Umbilical cord (tissue), 2 donors: ENCODE results near the gene RIBC2. TPM values are rescaled to one million over a fixed set of nuclear protein-coding genes. Genes with fewer than 3 reads are reported as not detected.

Experiments
- DNase-seq: peaks from one replicate; pipeline ENCODE4 v3.0.0-alpha.2; 2015; ENCODE audit warnings: low spot score
- total RNA-seq: library from RNA; depleted of rRNA; stranded (reverse); fragments of >200 nt; gene quantifications from one replicate; pipeline ENCODE4 v1.2.3, GENCODE V29; 2014; ENCODE audit warnings: low replicate concordance; ENCODE audit not compliant: insufficient read depth

The RIBC2 gene
- total RNA-seq, 1 donor from 2014 or later = not detected

DNA sequence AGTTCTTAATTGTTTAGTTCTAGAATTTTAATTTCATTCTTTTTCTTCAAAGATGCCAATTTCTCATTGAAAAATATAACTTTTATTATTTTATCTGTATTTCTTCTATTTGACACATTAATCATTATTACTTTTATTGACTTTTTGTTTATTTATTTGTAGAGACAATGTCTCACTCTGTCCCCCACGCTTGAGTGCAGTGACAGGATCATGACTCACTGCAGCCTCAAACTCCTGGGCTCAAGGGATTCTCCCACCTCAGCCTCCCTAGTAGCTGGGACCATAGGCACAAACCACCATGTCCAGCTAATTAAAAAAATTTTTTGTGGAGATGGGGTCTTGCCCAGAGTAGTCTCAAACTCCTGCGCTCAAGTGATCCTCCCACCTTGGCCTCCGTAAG, 58.9 kb downstream of the RIBC2 start:
- DNase-seq = no peak

DNA sequence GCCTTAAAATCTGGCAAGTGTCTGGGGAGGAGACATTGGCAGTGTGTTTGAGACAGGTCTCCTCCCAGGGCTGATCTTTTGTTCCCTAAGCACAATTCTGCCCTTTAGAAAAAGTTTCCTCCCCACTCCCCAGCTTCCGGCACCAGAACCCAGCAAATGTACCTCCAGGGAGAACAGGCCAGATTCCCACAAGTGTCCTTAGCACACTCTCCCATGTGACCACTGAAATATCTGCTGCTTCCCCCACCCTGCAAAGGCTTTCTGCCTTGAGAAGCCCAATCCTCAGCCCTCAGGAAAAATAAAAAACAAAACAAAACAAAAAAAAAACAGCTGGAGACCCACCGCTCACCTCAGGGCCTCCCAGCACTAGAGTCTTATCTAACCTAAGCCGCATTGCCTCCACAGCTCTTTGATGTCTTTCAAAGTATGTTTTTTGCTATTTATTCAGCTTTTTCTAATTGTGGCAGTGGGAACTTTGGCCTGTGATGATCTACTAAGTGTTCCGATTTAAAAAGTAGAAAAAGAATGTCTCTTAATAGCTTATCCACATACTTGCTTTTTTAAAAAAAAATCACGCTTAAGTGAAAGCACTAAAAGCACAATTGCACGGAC, 60.2 kb downstream of the RIBC2 start:
- DNase-seq = peak; percentile 52

DNA sequence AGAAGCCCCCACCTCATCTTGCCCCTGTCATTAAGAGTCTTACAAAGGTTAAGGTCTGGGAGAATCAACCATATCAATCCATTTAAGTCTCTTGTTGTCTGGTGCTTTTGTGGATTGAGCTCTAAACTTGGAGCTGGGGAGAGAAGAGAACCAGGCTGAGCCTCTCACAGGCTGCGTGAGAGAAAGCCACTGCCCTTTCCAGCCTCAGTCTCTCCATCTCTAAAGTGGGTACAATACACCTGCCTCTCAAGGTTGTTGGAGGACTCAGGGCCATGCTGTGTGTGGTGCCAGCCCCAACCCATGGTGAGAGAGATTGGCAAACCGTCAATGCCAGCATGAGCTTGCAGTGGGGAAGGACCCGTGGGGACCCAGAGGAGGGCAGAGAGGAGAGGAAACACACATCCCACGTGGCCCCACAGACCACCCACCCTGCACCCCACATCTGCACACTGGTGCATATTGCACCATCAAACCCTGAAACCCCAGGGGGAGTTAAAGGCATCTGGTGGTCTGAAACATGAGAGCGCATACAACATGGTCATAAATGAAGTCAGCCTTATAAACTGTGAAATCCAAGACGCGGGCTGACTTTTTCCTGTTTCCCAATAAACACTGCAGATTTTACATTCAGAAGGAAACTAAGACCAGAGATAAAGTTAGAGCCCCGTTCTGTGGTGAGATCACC, 61.7 kb downstream of the RIBC2 start:
- no peak for DNase-seq

- DNase-seq = no peak
These were observed 62.5 kb downstream of the RIBC2 start for GRCh38 chr22:45475851-45476514.

DNA sequence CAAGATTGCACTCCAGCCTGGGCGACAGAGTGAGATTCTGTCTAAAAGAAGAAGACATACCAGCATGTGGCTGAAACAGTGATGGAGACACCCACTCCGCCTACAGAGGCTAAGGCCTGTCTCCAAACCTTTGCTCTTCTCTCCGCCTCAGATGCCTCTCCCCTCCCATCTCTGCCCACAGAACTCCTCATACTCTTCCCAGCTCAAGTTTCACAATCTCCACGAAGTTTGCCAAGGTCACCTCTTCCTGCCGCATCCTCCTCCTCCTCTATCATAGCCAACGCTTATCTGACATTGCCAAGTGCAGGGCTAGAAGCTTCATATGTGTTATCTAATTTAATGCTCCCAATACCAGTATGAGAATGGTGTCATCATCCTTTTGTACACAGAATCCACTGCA, 63.3 kb downstream of the RIBC2 start:
- no peak for DNase-seq

DNA sequence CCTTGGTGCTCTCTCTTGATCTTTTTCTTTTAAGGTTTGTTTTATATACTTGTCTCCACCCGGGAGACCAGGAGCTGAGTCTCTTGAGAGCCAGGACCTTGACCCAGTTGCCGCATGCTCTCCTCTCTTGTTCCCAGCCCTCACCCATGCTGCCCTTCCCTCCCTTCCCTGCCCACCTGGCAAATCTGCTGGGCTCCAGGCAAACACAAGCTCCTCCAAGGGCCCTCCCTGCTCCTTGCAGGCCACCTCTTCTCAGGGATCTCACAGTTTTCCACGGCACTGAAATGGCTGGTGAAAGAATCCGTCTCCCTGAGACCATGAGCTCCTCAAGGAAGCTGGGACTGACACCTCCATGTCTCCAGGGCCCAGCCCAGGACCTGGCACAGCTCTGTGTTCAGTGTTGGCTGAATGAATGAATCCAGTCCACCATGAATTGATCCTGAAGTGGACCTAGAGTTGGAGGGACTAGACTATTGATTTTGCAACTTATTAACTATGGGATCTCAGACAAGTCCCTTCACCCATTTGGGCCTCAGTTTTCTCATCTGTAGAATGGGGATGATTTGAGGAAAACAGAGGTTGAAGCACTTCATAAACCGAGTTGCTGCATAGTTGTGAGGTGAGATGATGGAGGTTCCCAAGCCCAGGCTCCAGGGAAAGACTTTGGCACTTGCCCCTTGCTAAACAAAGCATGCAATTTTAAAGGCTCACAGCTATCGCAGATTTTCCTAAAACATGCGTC, 64.0 kb downstream of the RIBC2 start:
- no peak for DNase-seq

GRCh38 chr22:45478108-45478771, 64.7 kb downstream of the RIBC2 start:
- DNase-seq = peak; percentile 47

DNA sequence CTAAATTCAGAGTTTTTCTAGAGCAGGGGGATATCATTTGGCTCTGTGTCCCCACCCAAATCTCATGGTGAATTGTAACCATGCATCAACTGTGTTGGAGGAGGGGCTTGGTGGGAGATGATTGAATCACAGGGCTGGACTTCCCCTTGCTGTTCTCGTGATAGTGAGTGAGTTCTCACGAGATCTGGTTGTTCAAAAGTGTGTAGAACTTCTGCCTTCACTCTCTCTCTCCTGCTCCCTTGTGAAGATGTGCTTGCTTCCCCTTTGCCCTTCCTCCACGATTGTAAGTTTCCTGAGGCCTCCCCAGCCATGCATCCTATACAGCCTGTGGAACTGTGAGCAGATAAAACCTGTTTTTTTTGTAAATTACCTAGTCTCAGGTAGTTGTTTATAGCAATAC, 67.2 kb downstream of the RIBC2 start:
- DNase-seq = no peak

- DNase-seq = no peak
These were observed 68.2 kb downstream of the RIBC2 start for GRCh38 chr22:45481661-45482060.

Other genes starting within 250 kb of the RIBC2 start
- gene NUP50, start 249.8 kb upstream of the RIBC2 start, total RNA-seq = 43.6 TPM
- gene KIAA0930, start 172.8 kb upstream of the RIBC2 start, total RNA-seq = 31.5 TPM
- not detected for gene UPK3A, start 128.7 kb upstream of the RIBC2 start, total RNA-seq
- gene FAM118A, start 103.8 kb upstream of the RIBC2 start, total RNA-seq = 32.5 TPM
- gene SMC1B, start 94 bp upstream of the RIBC2 start, total RNA-seq = 0.72 TPM
- gene FBLN1, start 89.2 kb downstream of the RIBC2 start, total RNA-seq = 248 TPM